Keratinocyte (primary cell): Measurements from ENCODE around the gene P4HB. TPM values are rescaled to one million over a fixed set of nuclear protein-coding genes. Genes with fewer than 3 reads are reported as not detected.

Experiments
- DNase-seq: peaks from one replicate; pipeline ENCODE4 v3.0.0-alpha.2; 2011; ENCODE audit warnings: low read depth, missing footprints, low spot score
- FAIRE-seq: peaks from 2 replicates; lab custom pipeline; 2011; peaks lifted over from hg19 to GRCh38; lab: Jason Lieb, UNC
- H2AFZ ChIP-seq: 2 replicates; pipeline ENCODE4 v1.6.0; 2012; ENCODE audit warnings: low read length, control low read depth, inconsistent platforms; ENCODE audit not compliant: control insufficient read depth
- H3K27ac ChIP-seq: 2 replicates; pipeline ENCODE4 v1.5.1; 2011; ENCODE audit warnings: low read length; ENCODE audit not compliant: control insufficient read depth, insufficient read depth
- H3K27me3 ChIP-seq: 3 replicates; pipeline ENCODE4 v1.6.0; 2011; ENCODE audit warnings: low read length; ENCODE audit not compliant: control insufficient read depth, insufficient read depth; ENCODE audit errors: extremely low read depth
- H3K36me3 ChIP-seq, 2 experiments: 2 replicates in 1 of 2; 3 replicates in 1 of 2; pipeline ENCODE4 v1.5.1; 2011; ENCODE audit warnings: low read length in 2 of 2, mild to moderate bottlenecking in 1 of 2; ENCODE audit not compliant: control insufficient read depth in 2 of 2, insufficient read depth in 2 of 2; ENCODE audit errors: extremely low read depth in 1 of 2
- H3K4me1 ChIP-seq: 3 replicates; pipeline ENCODE4 v1.5.1; 2011; ENCODE audit warnings: low read length; ENCODE audit not compliant: control insufficient read depth, insufficient read depth; ENCODE audit errors: extremely low read depth
- H3K4me2 ChIP-seq: 3 replicates; pipeline ENCODE4 v1.6.0; 2011; ENCODE audit warnings: low read depth, low read length; ENCODE audit not compliant: control insufficient read depth, insufficient read depth; ENCODE audit errors: extremely low read depth
- H3K4me3 ChIP-seq, 3 experiments: fragments of 200-600 bp in 1 of 3; sonication (generic) in 1 of 3; 2 replicates in 2 of 3; 3 replicates in 1 of 3; pipeline ENCODE4 v1.5.1; 2011 to 2016; ENCODE audit warnings: low read length in 3 of 3, mild to moderate bottlenecking in 3 of 3, control low read depth in 2 of 3, inconsistent platforms in 1 of 3, low read depth in 1 of 3, mixed read lengths in 1 of 3, mixed run types in 1 of 3, moderate library complexity in 1 of 3; ENCODE audit not compliant: control insufficient read depth in 2 of 3, insufficient read depth in 2 of 3; ENCODE audit errors: extremely low read depth in 1 of 3
- H3K79me2 ChIP-seq: 2 replicates; pipeline ENCODE4 v1.6.0; 2012; ENCODE audit warnings: low read length; ENCODE audit not compliant: control insufficient read depth, insufficient read depth
- H3K9ac ChIP-seq: 3 replicates; pipeline ENCODE4 v1.6.0; 2011; ENCODE audit warnings: low read length; ENCODE audit not compliant: control insufficient read depth, insufficient read depth; ENCODE audit errors: extremely low read depth
- H3K9me1 ChIP-seq: 3 replicates; pipeline ENCODE4 v1.6.0; 2011; ENCODE audit warnings: low read length; ENCODE audit not compliant: control insufficient read depth, insufficient read depth; ENCODE audit errors: extremely low read depth
- H3K9me3 ChIP-seq: 2 replicates; pipeline ENCODE4 v1.5.1; 2012; ENCODE audit warnings: low read depth, low read length; ENCODE audit not compliant: control insufficient read depth
- H4K20me1 ChIP-seq: 3 replicates; pipeline ENCODE4 v1.6.0; 2011; ENCODE audit warnings: low read length; ENCODE audit not compliant: control insufficient read depth, insufficient read depth; ENCODE audit errors: extremely low read depth
- CTCF ChIP-seq, 3 experiments: IDR thresholded peaks in 1 of 3; conservative IDR thresholded peaks in 1 of 3; optimal IDR thresholded peaks in 1 of 3; 2 replicates in 2 of 3; 3 replicates in 1 of 3; pipeline versions ENCODE3 to v1.5.1; 2011; ENCODE audit warnings: low read length in 3 of 3, mild to moderate bottlenecking in 3 of 3, moderate library complexity in 2 of 3, control low read depth in 1 of 3, inconsistent platforms in 1 of 3; ENCODE audit not compliant: insufficient read depth in 2 of 3; ENCODE audit errors: extremely low read depth in 1 of 3
- EZH2 ChIP-seq: IDR thresholded peaks from one replicate; pipeline ENCODE4 v1.6.1; 2012; ENCODE audit warnings: inconsistent platforms, mild to moderate bottlenecking, low read length, moderate library complexity
- dilution Hi-C: fragments of 300-500 bp; cut with MboI; formaldehyde crosslinking; loops from one replicate; pipeline ENCODE4 v1.7.0; 2020; ENCODE audit warnings: low sequenced_read_pairs; ENCODE audit not compliant: extremely low pct_ligation_motif_present
- polyA plus RNA-seq, 5 experiments: library from polyadenylated mRNA; depleted of rRNA in 3 of 5; stranded (reverse) in 3 of 5; stranded (forward) in 1 of 5; unstranded in 1 of 5; fragments of >200 nt; gene quantifications; 1 replicate in 1 of 5; 2 replicates in 3 of 5; 3 replicates in 1 of 5; pipeline versions ENCODE4 v1.2.1 to v1.2.3, GENCODE V29; 2011 to 2012; ENCODE audit warnings: missing spikeins in 2 of 5, low read depth in 1 of 5, low replicate concordance in 1 of 5

Gene P4HB
- polyA plus RNA-seq, 1 donor (not counting 4 experiments of a cell fraction or from before 2014, with no cell fraction given), result 149 TPM

DNA sequence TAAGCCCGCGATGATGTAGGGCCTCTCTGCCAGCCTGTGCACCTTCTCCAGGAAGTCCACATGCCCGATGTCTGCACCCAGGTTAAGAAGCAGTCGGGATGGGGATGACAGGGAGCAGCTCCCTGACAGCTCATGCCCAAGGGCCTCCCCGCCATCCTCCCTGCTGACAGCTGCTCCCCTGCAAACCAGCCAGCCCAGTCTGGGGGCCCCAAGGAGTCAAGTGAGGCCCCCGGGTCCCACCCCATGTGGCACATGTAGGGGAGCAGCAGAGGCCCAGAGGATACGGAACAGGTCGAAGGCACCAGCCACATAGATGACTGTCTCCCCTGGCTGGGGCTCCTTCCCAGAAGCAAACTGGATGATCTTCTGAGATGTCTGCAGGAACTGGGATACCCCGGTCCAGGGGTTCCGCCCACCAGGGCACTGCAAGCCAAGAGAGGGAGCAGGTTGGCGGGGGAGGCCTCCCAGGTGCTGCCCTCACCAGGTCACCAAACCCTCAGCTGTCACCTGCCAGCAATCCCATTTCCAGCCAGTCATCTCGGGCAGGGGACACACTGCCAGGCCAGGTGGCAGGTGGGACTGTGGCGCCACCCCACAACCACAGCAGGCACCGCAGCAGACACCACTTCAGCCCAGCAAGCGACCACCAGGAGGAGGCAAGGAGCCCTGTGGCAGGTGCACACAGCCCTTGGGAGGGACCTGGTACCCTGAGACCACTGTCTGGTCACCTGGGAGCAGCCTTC is 46.3 kb upstream of the P4HB start:
- H4K20me1 ChIP-seq, result no peaks in the 10 kb centered on the region
- peak in 2 of 3 experiments; percentile 20 to 35 for TF ChIP-seq CTCF (optimal IDR thresholded peaks at IDR 0.05 in 1 of 3, IDR thresholded peaks at IDR 0.05 in 1 of 3, conservative IDR thresholded peaks at IDR 0.05 in 1 of 3; ENCODE audit: extremely low read depth in 1 of 3, insufficient read depth in 2 of 3, low read length in 3 of 3)
- TF ChIP-seq EZH2, result no peak
- no peaks in the 10 kb centered on the region for H3K27me3 ChIP-seq
- no peak overlapping the region for H3K4me2 ChIP-seq
- FAIRE-seq (no peak), DNase-seq (no peak)
- H3K9me1 ChIP-seq, result peaks cover 3% of the 10 kb centered on the region
- no peak overlapping the region for H3K27ac ChIP-seq
- no peak overlapping the region for H3K4me3 ChIP-seq
- no peak overlapping the region for H3K9ac ChIP-seq
- dilution Hi-C loops, result no loop called here
- H3K9me3 ChIP-seq, result no peaks in the 10 kb centered on the region
- no peak overlapping the region for H2AFZ ChIP-seq
- peaks cover 13% of the 10 kb centered on the region for H3K4me1 ChIP-seq
- peaks cover 17% of the 10 kb centered on the region for H3K79me2 ChIP-seq
- H3K36me3 ChIP-seq, result peaks cover 23 to 25% of the 10 kb centered on the region in 2 experiments

GRCh38 chr17:81905993-81906392 is 45.7 kb upstream of the P4HB start:
- peaks cover 3% of the 10 kb centered on the region for H3K9me1 ChIP-seq
- peaks cover 17% of the 10 kb centered on the region for H3K79me2 ChIP-seq
- no peak overlapping the region for H3K4me2 ChIP-seq
- TF ChIP-seq EZH2 (no peak), CTCF (optimal IDR thresholded peaks at IDR 0.05 in 1 of 3, IDR thresholded peaks at IDR 0.05 in 1 of 3, conservative IDR thresholded peaks at IDR 0.05 in 1 of 3; ENCODE audit: extremely low read depth in 1 of 3, insufficient read depth in 2 of 3, low read length in 3 of 3) (no peak)
- H4K20me1 ChIP-seq, result peaks cover 5% of the 10 kb centered on the region
- no peaks in the 10 kb centered on the region for H3K9me3 ChIP-seq
- H3K36me3 ChIP-seq, result peaks cover 23 to 25% of the 10 kb centered on the region in 2 experiments
- no peak overlapping the region for H3K9ac ChIP-seq
- H3K27ac ChIP-seq, result no peak overlapping the region
- H3K4me1 ChIP-seq, result peaks cover 13% of the 10 kb centered on the region
- FAIRE-seq (no peak), DNase-seq (no peak)
- no peak overlapping the region for H3K4me3 ChIP-seq
- dilution Hi-C loops, result no loop called here
- H3K27me3 ChIP-seq, result no peaks in the 10 kb centered on the region
- no peak overlapping the region for H2AFZ ChIP-seq
